Stomach (tissue), 4 donors: Measurements from ENCODE around the gene MB.

Source experiments
- POLR2A ChIP-seq, 4 donors: fragments of 450-650 bp; IDR thresholded peaks; one replicate each; pipeline ENCODE4 v1.6.1; 2016; ENCODE audit warnings: antibody characterized with exemption in 4 of 4, control low read depth in 2 of 4, mild to moderate bottlenecking in 1 of 4, moderate library complexity in 1 of 4
- POLR2AphosphoS5 ChIP-seq, 3 donors: sonication (generic); formaldehyde crosslinking; IDR thresholded peaks; one replicate each; pipeline ENCODE4 v1.6.1; 2016; ENCODE audit warnings: antibody characterized with exemption in 3 of 3
- TF ChIP-seq, protein P1 (sequence below), 7 experiments: fragments of 450-650 bp in 4 of 7; fragments of 200-600 bp in 3 of 7; sonication (generic) in 3 of 7; IDR thresholded peaks; one replicate each; pipeline ENCODE4 v1.5.1; 2016 to 2019; ENCODE audit warnings: antibody characterized with exemption in 7 of 7, control low read depth in 2 of 7, mild to moderate bottlenecking in 1 of 7

DNA sequence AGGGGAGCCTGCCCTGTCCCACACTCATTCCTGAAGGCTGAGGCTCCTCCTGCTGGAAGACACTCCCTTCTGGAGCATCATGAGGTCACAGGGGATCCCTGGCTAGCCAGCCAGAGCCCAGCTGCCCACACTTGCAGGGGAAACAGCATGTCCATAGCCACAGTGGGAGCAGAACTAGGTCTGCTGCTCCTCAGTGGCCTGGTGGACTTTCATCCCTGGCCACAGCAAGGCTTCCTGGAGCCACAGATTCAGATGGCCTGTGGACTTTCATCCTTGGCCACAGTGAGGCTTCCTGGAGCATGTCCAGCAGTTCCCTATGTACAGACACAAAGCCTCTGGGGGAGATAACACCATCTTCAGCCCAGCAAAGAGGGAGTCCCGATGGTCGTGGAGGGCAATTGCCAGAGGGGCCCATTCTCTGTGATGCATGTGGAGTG is 25.2 kb upstream of the MB start:
- TF ChIP-seq, protein P1, sequence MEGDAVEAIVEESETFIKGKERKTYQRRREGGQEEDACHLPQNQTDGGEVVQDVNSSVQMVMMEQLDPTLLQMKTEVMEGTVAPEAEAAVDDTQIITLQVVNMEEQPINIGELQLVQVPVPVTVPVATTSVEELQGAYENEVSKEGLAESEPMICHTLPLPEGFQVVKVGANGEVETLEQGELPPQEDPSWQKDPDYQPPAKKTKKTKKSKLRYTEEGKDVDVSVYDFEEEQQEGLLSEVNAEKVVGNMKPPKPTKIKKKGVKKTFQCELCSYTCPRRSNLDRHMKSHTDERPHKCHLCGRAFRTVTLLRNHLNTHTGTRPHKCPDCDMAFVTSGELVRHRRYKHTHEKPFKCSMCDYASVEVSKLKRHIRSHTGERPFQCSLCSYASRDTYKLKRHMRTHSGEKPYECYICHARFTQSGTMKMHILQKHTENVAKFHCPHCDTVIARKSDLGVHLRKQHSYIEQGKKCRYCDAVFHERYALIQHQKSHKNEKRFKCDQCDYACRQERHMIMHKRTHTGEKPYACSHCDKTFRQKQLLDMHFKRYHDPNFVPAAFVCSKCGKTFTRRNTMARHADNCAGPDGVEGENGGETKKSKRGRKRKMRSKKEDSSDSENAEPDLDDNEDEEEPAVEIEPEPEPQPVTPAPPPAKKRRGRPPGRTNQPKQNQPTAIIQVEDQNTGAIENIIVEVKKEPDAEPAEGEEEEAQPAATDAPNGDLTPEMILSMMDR (IDR thresholded peaks at IDR 0.05), result no peak
- TF ChIP-seq POLR2A (IDR thresholded peaks at IDR 0.05) (no peak), POLR2AphosphoS5 (IDR thresholded peaks at IDR 0.05) (no peak)
